T-cell (primary cell): ENCODE measurements around the gene STX8. TPM values are rescaled to one million over a fixed set of nuclear protein-coding genes. Genes with fewer than 3 reads are reported as not detected.

Source experiments
- ATAC-seq, 4 experiments: fragments of 200-7000 bp in 3 of 4; fragments of 150-1000 bp in 1 of 4; cut with Tn5 transposase; replicated peaks in 1 of 4; 1 replicate in 3 of 4; 2 replicates in 1 of 4; pipeline ENCODE4 v1.10.0; 2021; ENCODE audit warnings: moderate library complexity in 3 of 4, mild to moderate bottlenecking in 2 of 4, moderate number of reproducible peaks in 1 of 4
- CTCF ChIA-PET, 2 donors: fragments of 300-600 bp; sonication (Branson Sonifier 250); formaldehyde crosslinking; loops; one replicate each; lab custom pipeline; 2022; ENCODE audit warnings: antibody characterized with exemption in 2 of 2; lab: Charles Lee
- POLR2A ChIA-PET, 2 donors: fragments of 300-600 bp; sonication (Branson Sonifier 250); formaldehyde crosslinking; loops; one replicate each; lab custom pipeline; 2022; ENCODE audit warnings: antibody characterized with exemption in 2 of 2; lab: Charles Lee
- DNase-seq, 35 experiments: peaks; one replicate each; pipeline versions ENCODE4 v3.0.0 to v3.0.0-alpha.2; 2013 to 2023
- H3K27ac ChIP-seq: one replicate; pipeline ENCODE4 v1.5.1; 2013; ENCODE audit warnings: low read length
- H3K27me3 ChIP-seq, 2 experiments: replicated peaks in 1 of 2; 1 replicate in 1 of 2; 2 replicates in 1 of 2; pipeline versions ENCODE4 v1.6.1 to v1.7.0; 2013; ENCODE audit warnings: low read length in 1 of 2, mixed read lengths in 1 of 2; ENCODE audit not compliant: control insufficient read depth in 2 of 2, insufficient read depth in 2 of 2; ENCODE audit errors: extremely low read depth in 1 of 2
- H3K36me3 ChIP-seq, 2 donors: 1 replicate in 1 of 2; 2 replicates in 1 of 2; pipeline versions ENCODE4 v1.6.1 to v1.7.0; 2013; ENCODE audit warnings: low read length in 1 of 2; ENCODE audit not compliant: control insufficient read depth in 2 of 2, insufficient read depth in 1 of 2; ENCODE audit errors: extremely low read depth in 1 of 2
- H3K4me1 ChIP-seq, 2 experiments: 1 replicate in 1 of 2; 2 replicates in 1 of 2; pipeline versions ENCODE4 v1.6.1 to v1.7.0; 2013; ENCODE audit warnings: low read length in 2 of 2, mixed read lengths in 1 of 2; ENCODE audit not compliant: insufficient read depth in 2 of 2, control insufficient read depth in 1 of 2; ENCODE audit errors: extremely low read depth in 1 of 2
- H3K4me3 ChIP-seq, 2 donors: 1 replicate in 1 of 2; 2 replicates in 1 of 2; pipeline versions ENCODE4 v1.5.1 to v1.7.0; 2013; ENCODE audit warnings: mild to moderate bottlenecking in 2 of 2, low read length in 1 of 2, moderate library complexity in 1 of 2; ENCODE audit not compliant: control insufficient read depth in 1 of 2; ENCODE audit errors: extremely low read depth in 1 of 2
- H3K9me3 ChIP-seq: 2 replicates; pipeline ENCODE4 v1.7.0; 2013
- H3K27ac Mint-ChIP-seq, 2 donors: one replicate each; pipeline ENCODE4 v1.8.0; 2020 to 2021; ENCODE audit warnings: mild to moderate bottlenecking in 2 of 2, mixed read lengths in 2 of 2
- H3K27me3 Mint-ChIP-seq, 2 donors: one replicate each; pipeline ENCODE4 v1.8.0; 2021 to 2022; ENCODE audit warnings: mixed read lengths in 2 of 2
- H3K36me3 Mint-ChIP-seq: one replicate; pipeline ENCODE4 v1.8.0; 2021; ENCODE audit warnings: mixed read lengths
- H3K4me1 Mint-ChIP-seq, 3 donors: one replicate each; pipeline ENCODE4 v1.8.0; 2020 to 2022; ENCODE audit warnings: mixed read lengths in 3 of 3, mild to moderate bottlenecking in 1 of 3
- H3K4me3 Mint-ChIP-seq, 3 donors: one replicate each; pipeline ENCODE4 v1.8.0; 2020 to 2022; ENCODE audit warnings: mild to moderate bottlenecking in 3 of 3, mixed read lengths in 3 of 3, moderate library complexity in 3 of 3
- H3K9me3 Mint-ChIP-seq, 3 donors: one replicate each; pipeline ENCODE4 v1.8.0; 2020 to 2022; ENCODE audit warnings: mixed read lengths in 3 of 3
- WGBS: methylation state at CpG from one replicate; pipeline ENCODE4 v1.1.5; 2013; ENCODE audit warnings: missing lambda C conversion rate; ENCODE audit not compliant: insufficient coverage; 5-methylcytosine and 5-hydroxymethylcytosine counted together
- total RNA-seq, 35 experiments: library from RNA in 6 of 35; stranded (reverse) in 6 of 35; fragments of 120-200 nt in 1 of 35; gene quantifications; one replicate each; pipeline versions ENCODE4 v1.2.1 to v1.2.4 and lab custom pipeline; 2013 to 2026

The STX8 gene
- total RNA-seq, 5 donors from 2014 or later (not counting 1 experiment from before 2014, with no cell fraction given): 34.1 to 65.2 (median 57.8) TPM

DNA sequence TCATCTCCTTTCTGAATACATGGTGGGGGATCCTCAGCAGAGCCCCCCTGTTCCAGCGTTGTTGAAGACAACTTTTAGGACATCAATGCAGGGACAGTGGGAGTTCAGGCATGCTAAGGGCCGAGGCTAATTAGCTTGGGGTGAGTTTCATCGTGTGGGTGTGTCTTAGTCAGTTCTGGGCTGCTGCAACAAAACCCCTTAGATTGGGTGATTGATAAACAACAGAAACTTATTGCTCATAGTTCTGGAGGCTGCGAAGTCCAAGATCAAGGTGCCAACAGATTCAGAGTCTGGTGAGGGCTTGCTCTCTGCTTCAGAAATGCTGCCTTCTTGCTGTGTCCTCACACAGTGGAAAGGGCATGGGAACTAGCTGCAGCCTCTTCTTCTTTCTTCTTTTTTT, 340.3 kb downstream of the STX8 start:
- ChIA-PET POLR2A (no interaction called here), CTCF (no interaction called here)
- H3K27me3 ChIP-seq: peaks cover 0 to 28% of the 10 kb centered on the region in 2 experiments
- H3K27ac ChIP-seq: no peak overlapping the region
- no peak overlapping the region for H3K4me3 ChIP-seq
- Mint-ChIP-seq H3K4me1 (peaks cover 11 to 13% (median 12%) of the 10 kb centered on the region in 3 donors), H3K36me3 (no peaks in the 10 kb centered on the region), H3K9me3 (no peaks in the 10 kb centered on the region), H3K4me3 (no peak overlapping the region), H3K27ac (no peak overlapping the region), H3K27me3 (peaks cover 3 to 13% of the 10 kb centered on the region in 2 donors)
- H3K9me3 ChIP-seq: no peaks in the 10 kb centered on the region
- H3K4me1 ChIP-seq: peaks cover 0 to 13% of the 10 kb centered on the region in 2 experiments
- ATAC-seq (no peak), DNase-seq (no peak)
- no peaks in the 10 kb centered on the region for H3K36me3 ChIP-seq
- WGBS: 62% methylated on average over 4 of the region's 4 CpGs

DNA sequence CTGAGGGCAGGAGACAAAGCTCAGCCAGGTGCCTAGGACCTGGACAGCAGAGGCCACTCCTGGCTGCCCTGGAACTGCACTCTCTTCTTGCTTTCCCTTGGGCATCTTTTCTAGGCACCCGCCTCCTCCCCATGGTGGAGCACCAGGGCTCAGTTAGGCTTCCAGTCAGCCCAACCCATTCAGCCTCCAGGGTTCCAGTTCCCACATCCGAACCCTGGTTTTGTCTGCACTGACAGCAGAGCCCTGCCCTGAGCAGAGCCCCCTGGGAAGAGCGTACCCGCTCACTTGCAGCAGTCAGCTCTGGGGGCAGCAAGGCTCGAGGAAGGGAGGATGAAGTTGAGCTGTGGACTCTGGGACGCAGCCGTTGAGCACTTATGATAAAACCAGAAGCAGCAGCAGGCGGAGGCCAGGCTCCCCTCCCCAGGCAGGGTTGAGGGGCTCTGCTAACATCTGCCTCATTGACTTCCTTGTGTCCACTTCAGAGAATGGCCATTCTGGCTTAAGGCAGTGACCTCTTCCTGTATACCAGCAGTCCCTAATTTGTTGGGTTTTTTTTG, 341.2 kb downstream of the STX8 start:
- Histone ChIP-seq H3K9me3 (no peaks in the 10 kb centered on the region), H3K36me3 (no peaks in the 10 kb centered on the region), H3K4me1 (peaks cover 0 to 8% of the 10 kb centered on the region in 2 experiments), H3K27me3 (peaks cover 0 to 28% of the 10 kb centered on the region in 2 experiments), H3K27ac (no peak overlapping the region), H3K4me3 (no peak overlapping the region)
- no peak overlapping the region for H3K27ac Mint-ChIP-seq
- POLR2A ChIA-PET: no interaction called here
- H3K36me3 Mint-ChIP-seq: no peaks in the 10 kb centered on the region
- no peak overlapping the region for H3K4me3 Mint-ChIP-seq
- no peaks in the 10 kb centered on the region for H3K9me3 Mint-ChIP-seq
- ATAC-seq: no peak
- peaks cover 8 to 11% (median 10%) of the 10 kb centered on the region in 3 donors for H3K4me1 Mint-ChIP-seq
- H3K27me3 Mint-ChIP-seq: peaks cover 3 to 13% of the 10 kb centered on the region in 2 donors
- CTCF ChIA-PET: no interaction called here
- DNase-seq: no peak
- 89% methylated on average over 8 of the region's 8 CpGs for WGBS

DNA sequence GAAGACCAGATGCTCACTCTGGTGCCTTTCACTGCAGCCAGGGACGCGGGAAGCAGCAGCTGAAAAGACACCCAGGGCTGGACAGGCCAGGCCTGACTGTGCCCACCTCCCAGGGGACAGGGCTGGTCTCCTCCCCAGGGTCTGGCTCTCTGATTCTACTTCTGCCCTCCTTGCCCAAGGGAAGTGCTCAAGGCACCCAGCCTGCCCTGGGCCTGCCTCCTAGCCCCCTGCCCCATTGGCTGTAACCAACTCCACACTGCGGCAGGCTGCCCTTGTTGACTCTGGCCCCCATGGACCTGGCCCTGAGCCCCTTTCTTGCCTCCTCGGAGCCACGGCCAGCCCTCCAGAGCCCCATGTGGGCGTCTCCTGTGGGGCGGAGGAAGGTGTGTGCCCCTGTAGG, 341.9 kb downstream of the STX8 start:
- H3K36me3 Mint-ChIP-seq: no peaks in the 10 kb centered on the region
- POLR2A ChIA-PET: no interaction called here
- H3K27ac ChIP-seq: no peak overlapping the region
- ATAC-seq (no peak), DNase-seq (no peak)
- H3K9me3 ChIP-seq: no peaks in the 10 kb centered on the region
- no peak overlapping the region for H3K27ac Mint-ChIP-seq
- CTCF ChIA-PET: no interaction called here
- H3K27me3 Mint-ChIP-seq: peaks cover 3 to 13% of the 10 kb centered on the region in 2 donors
- H3K4me1 Mint-ChIP-seq: peaks cover 2 to 4% (median 3%) of the 10 kb centered on the region in 3 donors
- H3K36me3 ChIP-seq: no peaks in the 10 kb centered on the region
- no peak overlapping the region for H3K4me3 ChIP-seq
- peaks cover 0 to 28% of the 10 kb centered on the region in 2 experiments for H3K27me3 ChIP-seq
- WGBS: 76% methylated on average over 7 of the region's 7 CpGs
- H3K9me3 Mint-ChIP-seq: no peaks in the 10 kb centered on the region
- H3K4me3 Mint-ChIP-seq: no peak overlapping the region
- H3K4me1 ChIP-seq: peaks cover 0 to under 1% of the 10 kb centered on the region in 2 experiments

DNA sequence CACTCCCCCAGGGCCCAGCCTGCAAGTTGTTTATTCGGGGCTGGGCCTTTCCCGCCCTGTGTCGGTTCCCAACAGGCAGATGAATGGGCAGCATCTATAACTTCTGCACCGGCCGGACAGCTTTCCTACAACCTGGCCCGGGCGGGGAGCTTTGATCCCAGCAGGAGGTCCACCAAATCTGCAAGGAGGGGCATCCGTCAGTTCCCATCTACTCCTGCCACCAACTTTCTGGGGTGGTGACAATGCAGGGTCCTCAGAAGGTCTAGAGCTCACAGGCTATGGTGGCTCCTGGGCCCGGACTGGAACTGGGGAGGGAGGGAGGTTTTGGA, 342.4 kb downstream of the STX8 start:
- Mint-ChIP-seq H3K4me1 (peaks cover 0 to 2% (median 0%) of the 10 kb centered on the region in 3 donors), H3K36me3 (no peaks in the 10 kb centered on the region), H3K9me3 (no peaks in the 10 kb centered on the region), H3K4me3 (no peak overlapping the region), H3K27me3 (peaks cover 3 to 13% of the 10 kb centered on the region in 2 donors), H3K27ac (no peak overlapping the region)
- DNase-seq (no peak), ATAC-seq (no peak)
- Histone ChIP-seq H3K9me3 (no peaks in the 10 kb centered on the region), H3K27ac (no peak overlapping the region), H3K27me3 (peaks cover 0 to 28% of the 10 kb centered on the region in 2 experiments), H3K36me3 (no peaks in the 10 kb centered on the region), H3K4me1 (no peaks in the 10 kb centered on the region), H3K4me3 (no peak overlapping the region)
- ChIA-PET POLR2A (no interaction called here), CTCF (no interaction called here)
- 67% methylated on average over 8 of the region's 9 CpGs for WGBS

DNA sequence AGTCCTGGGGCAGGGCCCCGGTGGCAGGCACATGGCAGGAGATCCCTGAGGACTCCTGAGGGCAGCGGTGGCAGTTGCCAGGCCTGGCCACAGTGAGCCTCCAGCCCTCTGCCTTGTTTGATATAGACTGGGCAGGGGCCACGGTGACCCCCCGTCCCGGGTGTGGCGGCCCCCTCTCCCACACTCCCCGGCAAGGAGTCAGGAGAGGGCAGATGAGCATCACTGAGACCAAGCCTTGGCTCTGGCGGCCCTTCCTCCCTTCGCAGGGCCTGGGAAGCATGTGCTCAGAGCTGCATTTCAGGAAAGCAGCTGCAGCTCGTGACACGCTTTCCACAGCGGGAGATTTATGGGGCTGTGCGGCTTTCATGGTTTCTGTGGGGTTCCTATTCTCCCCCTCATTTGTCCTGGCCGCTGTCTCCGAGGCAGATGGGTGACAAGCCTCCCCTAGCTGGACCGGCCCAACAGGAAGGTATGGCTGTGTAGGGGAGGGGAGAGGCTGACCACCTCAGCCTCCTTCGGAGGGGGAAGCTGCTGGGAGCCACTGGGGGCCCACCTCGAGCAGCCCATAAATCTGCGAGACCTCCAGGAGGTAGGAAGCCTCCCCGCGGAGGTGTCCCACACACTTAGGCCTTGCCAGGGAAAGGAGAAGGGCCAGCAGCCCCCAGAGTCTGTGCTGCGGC, 342.9 kb downstream of the STX8 start:
- no peak overlapping the region for H3K27ac Mint-ChIP-seq
- ChIA-PET POLR2A (no interaction called here), CTCF (no interaction called here)
- DNase-seq (no peak), ATAC-seq (no peak)
- no peaks in the 10 kb centered on the region for H3K4me1 ChIP-seq
- H3K9me3 ChIP-seq: no peaks in the 10 kb centered on the region
- H3K4me3 ChIP-seq: no peak overlapping the region
- H3K9me3 Mint-ChIP-seq: no peaks in the 10 kb centered on the region
- H3K27me3 ChIP-seq: peaks cover 0 to 26% of the 10 kb centered on the region in 2 experiments
- no peak overlapping the region for H3K4me3 Mint-ChIP-seq
- 52% methylated on average over 13 of the region's 22 CpGs for WGBS
- H3K27ac ChIP-seq: no peak overlapping the region
- peaks cover 3 to 13% of the 10 kb centered on the region in 2 donors for H3K27me3 Mint-ChIP-seq
- H3K36me3 Mint-ChIP-seq: no peaks in the 10 kb centered on the region
- no peaks in the 10 kb centered on the region for H3K4me1 Mint-ChIP-seq
- H3K36me3 ChIP-seq: no peaks in the 10 kb centered on the region

DNA sequence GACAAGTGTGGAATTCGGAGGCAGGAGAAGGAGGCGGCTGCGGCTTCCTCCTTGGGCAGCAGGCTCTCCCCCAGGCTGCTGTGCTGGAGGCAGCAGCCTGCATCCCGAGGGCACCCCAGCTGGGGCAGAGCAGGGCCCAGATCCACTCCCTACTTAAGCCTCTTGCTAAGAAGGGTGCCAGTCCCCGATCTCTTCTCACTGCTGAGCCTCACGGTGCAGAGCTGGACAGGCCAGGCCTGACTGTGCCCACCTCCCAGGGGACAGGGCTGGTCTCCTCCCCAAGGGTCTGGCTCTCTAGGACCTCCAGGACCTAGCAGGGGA, 343.5 kb downstream of the STX8 start:
- no peaks in the 10 kb centered on the region for H3K4me1 ChIP-seq
- ATAC-seq (no peak), DNase-seq (no peak)
- peaks cover 0 to 22% of the 10 kb centered on the region in 2 experiments for H3K27me3 ChIP-seq
- Mint-ChIP-seq H3K4me3 (no peak overlapping the region), H3K27ac (no peak overlapping the region), H3K27me3 (peaks cover 3 to 13% of the 10 kb centered on the region in 2 donors), H3K36me3 (no peaks in the 10 kb centered on the region), H3K4me1 (no peaks in the 10 kb centered on the region), H3K9me3 (no peaks in the 10 kb centered on the region)
- no peaks in the 10 kb centered on the region for H3K36me3 ChIP-seq
- no peaks in the 10 kb centered on the region for H3K9me3 ChIP-seq
- WGBS: 82% methylated on average over 6 of the region's 6 CpGs
- ChIA-PET CTCF (no interaction called here), POLR2A (no interaction called here)
- no peak overlapping the region for H3K27ac ChIP-seq
- H3K4me3 ChIP-seq: no peak overlapping the region
